AG04450 (cell line): ENCODE data around the gene STPG3. TPM values are rescaled to one million over a fixed set of nuclear protein-coding genes. Genes with fewer than 3 reads are reported as not detected.

Experiments
- CTCF ChIA-PET: fragments of 300-600, 350-600 bp; formaldehyde crosslinking; extraction: SDS; loops from one replicate; lab custom pipeline; 2022; ENCODE audit warnings: antibody characterized with exemption, inconsistent platforms; lab: Charles Lee
- POLR2A ChIA-PET: fragments of 350-600 bp; formaldehyde crosslinking; extraction: SDS; loops from one replicate; lab custom pipeline; 2021; ENCODE audit warnings: antibody characterized with exemption, inconsistent platforms; lab: Yijun Ruan, JAX
- DNase-seq: peaks from one replicate; pipeline ENCODE4 v3.0.0-alpha.2; 2011; ENCODE audit warnings: low read depth, low spot score
- H3K27ac ChIP-seq: one replicate; pipeline ENCODE4 v1.5.1; 2012; ENCODE audit warnings: low read depth, low read length, control low read depth
- H3K27me3 ChIP-seq: one replicate; pipeline ENCODE4 v1.6.0; 2012; ENCODE audit warnings: low read length; ENCODE audit not compliant: control insufficient read depth, insufficient read depth
- H3K4me3 ChIP-seq: 2 replicates; pipeline ENCODE4 v1.5.1; 2011; ENCODE audit warnings: mild to moderate bottlenecking, low read depth, low read length, control low read depth
- H3K9me3 ChIP-seq: 2 replicates; pipeline ENCODE4 v1.5.1; 2012; ENCODE audit warnings: low read length; ENCODE audit not compliant: control insufficient read depth, insufficient read depth
- polyA plus RNA-seq: library from polyadenylated mRNA; depleted of rRNA; stranded (reverse); fragments of >200 nt; gene quantifications from 2 replicates; pipeline ENCODE4 v1.2.3, GENCODE V29; 2011
- TF ChIP-seq, protein P1 (sequence below): IDR thresholded peaks from 2 replicates; pipeline ENCODE4 v1.5.1; 2011; ENCODE audit warnings: low read depth, low read length, control low read depth, inconsistent platforms

STPG3 gene
- polyA plus RNA-seq, 1 experiment: not detected

DNA sequence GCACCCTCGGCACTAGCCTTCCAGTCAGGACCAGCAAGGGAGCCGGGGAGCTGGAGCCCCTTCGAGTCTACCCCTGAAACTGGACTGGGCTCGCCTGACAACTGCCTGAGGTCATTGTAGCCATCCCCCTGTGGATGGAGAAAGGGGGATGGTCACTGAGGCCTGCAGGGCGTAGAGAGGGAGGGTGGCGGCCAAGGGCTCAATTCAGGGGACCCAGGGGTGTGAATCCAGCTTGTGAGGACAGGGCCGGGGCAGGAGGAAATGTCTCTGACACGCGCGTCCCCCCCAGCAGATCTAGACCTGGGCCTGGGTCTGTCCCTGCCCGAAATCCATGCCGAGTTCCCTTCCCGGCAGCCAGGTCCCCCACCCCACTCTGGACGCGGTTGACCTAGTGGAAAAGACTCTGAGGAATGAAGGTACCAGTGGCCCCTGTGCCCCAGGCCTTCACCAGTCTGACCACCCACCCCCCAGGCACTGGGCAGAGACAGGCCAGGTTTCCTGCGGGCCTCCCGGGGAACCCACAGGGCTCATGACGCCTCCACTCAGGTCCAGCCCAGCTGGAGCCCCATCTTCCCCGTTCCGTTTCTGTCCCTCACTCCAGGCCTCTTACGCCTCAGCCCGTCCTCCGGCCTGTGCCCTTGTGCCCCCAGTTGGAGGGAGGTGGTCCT, 19.6 kb upstream of the STPG3 start:
- ChIA-PET CTCF (no interaction called here), POLR2A (interaction anchor here (1.9 kb wide), 1 partner anchor 9 kb away, joined by 7 read pairs; the partner anchor contains the start of gene TUBB4B)
- no peaks in the 10 kb centered on the region for H3K27me3 ChIP-seq

DNA sequence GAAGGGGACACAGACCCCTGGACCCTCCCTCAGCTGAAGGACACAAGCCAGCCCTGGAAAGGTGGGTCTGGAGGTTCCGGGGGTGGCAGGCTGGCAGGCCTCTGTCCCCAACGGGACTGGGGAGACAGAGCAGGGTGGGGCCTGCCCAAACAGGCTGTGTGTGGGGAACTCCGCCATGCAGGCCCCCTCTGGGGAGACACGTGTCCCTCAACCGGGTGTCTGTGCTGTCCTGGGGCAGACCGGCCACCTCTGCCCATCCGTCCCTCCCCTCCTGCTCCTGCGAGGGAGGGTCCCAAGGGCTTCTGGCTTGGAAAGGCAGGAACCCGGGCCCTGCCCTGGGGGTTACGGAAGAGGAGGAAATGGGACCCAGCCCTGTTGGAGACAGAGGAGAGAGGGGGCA, 19.0 kb upstream of the STPG3 start:
- TF ChIP-seq, protein P1, sequence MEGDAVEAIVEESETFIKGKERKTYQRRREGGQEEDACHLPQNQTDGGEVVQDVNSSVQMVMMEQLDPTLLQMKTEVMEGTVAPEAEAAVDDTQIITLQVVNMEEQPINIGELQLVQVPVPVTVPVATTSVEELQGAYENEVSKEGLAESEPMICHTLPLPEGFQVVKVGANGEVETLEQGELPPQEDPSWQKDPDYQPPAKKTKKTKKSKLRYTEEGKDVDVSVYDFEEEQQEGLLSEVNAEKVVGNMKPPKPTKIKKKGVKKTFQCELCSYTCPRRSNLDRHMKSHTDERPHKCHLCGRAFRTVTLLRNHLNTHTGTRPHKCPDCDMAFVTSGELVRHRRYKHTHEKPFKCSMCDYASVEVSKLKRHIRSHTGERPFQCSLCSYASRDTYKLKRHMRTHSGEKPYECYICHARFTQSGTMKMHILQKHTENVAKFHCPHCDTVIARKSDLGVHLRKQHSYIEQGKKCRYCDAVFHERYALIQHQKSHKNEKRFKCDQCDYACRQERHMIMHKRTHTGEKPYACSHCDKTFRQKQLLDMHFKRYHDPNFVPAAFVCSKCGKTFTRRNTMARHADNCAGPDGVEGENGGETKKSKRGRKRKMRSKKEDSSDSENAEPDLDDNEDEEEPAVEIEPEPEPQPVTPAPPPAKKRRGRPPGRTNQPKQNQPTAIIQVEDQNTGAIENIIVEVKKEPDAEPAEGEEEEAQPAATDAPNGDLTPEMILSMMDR: no peak
- no peak overlapping the region for H3K27ac ChIP-seq
- ChIA-PET POLR2A (no interaction called here), CTCF (no interaction called here)
- H3K4me3 ChIP-seq: no peak overlapping the region
- H3K27me3 ChIP-seq: no peaks in the 10 kb centered on the region
- H3K9me3 ChIP-seq: no peaks in the 10 kb centered on the region; the same call in 1 of the 2 replicates
- no peak for DNase-seq

More for the DNA sequence above, 19.6 kb upstream of the STPG3 start:
- no peak overlapping the region for H3K27ac ChIP-seq
- TF ChIP-seq, protein P1: no peak
- no peaks in the 10 kb centered on the region; the same call in 1 of the 2 replicates for H3K9me3 ChIP-seq
- DNase-seq: no peak
- no peak overlapping the region for H3K4me3 ChIP-seq

DNA sequence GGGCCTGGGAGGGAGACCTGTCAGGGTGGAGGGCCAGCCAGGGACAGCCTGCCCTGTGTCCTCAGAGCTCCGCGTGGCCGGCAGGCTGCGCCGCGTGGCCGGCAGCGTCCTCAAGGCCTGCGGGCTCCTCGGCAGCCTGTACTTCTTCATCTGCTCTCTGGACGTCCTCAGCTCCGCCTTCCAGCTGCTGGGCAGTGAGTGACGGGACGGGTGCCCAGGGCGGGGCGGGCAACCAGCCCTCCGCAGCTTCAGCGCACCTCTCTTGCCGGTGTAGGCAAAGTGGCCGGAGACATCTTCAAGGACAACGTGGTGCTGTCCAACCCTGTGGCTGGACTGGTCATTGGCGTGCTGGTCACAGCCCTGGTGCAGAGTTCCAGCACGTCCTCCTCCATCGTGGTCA, 18.6 kb upstream of the STPG3 start:
- H3K27ac ChIP-seq: no peak overlapping the region

DNA sequence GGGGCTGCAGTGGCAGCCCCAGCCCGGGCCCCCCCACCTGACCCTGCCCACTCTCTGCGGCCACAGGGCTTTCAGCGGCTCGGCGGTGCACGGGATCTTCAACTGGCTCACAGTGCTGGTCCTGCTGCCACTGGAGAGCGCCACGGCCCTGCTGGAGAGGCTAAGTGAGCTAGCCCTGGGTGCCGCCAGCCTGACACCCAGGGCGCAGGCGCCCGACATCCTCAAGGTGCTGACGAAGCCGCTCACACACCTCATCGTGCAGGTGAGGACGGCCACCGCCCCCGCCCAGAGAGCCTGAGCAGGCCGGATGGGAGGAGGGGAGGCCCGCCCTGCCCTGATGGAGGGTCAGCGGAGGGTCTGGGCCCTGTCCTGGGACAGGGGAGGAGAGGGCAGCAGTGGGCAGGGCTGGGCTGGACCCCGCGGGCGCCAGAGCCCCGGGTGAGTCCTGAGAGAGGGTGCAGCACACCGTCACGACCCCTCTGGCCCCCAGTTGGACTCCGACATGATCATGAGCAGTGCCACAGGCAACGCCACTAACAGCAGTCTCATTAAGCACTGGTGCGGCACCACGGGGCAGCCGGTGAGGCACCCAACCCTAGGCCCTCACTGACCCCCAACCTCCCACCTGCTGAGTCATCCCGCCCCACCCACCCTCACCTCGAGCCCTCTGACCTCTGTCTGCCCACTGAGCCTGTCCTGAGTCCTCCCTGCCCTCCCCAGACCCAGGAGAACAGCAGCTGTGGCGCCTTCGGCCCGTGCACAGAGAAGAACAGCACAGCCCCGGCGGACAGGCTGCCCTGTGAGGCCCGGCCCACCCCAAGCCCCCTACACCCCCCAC, 17.7 kb upstream of the STPG3 start:
- no peak for DNase-seq
- Histone ChIP-seq H3K4me3 (no peak overlapping the region), H3K27me3 (no peaks in the 10 kb centered on the region), H3K9me3 (no peaks in the 10 kb centered on the region; the same call in 1 of the 2 replicates), H3K27ac (no peak overlapping the region)
- ChIA-PET POLR2A (interaction anchor here (0.5 kb wide), 1 partner anchor 110 kb away, joined by 11 read pairs; no protein-coding TSS in a partner anchor), CTCF (no interaction called here)
- TF ChIP-seq, protein P1: no peak

More for the DNA sequence above, 18.6 kb upstream of the STPG3 start:
- ChIA-PET POLR2A (no interaction called here), CTCF (no interaction called here)
- TF ChIP-seq, protein P1: no peak
- H3K9me3 ChIP-seq: no peaks in the 10 kb centered on the region; the same call in 1 of the 2 replicates
- H3K27me3 ChIP-seq: no peaks in the 10 kb centered on the region
- no peak overlapping the region for H3K4me3 ChIP-seq
- no peak for DNase-seq
